Right atrium auricular region (tissue), 2 donors: ENCODE results near the gene CAD. TPM values are rescaled to one million over a fixed set of nuclear protein-coding genes. Genes with fewer than 3 reads are reported as not detected.
"Not testable (repeated sequence)": the region's sequence is repeated elsewhere in the genome, so short reads cannot be mapped to it uniquely, and the experiment has no call there.

ENCODE experiments used
- DNase-seq: peaks from one replicate; pipeline ENCODE4 v3.0.0-alpha.2; 2019; ENCODE audit warnings: low spot score
- H3K27ac ChIP-seq, 2 donors: fragments of 200-600 bp; sonication (generic); 1 replicate in 1 of 2; 2 replicates in 1 of 2; pipeline ENCODE4 v1.5.1; 2016 to 2019
- H3K27me3 ChIP-seq, 2 donors: fragments of 200-600 bp; sonication (generic); one replicate each; pipeline versions ENCODE4 v1.5.1 to v1.6.0; 2017 to 2019
- H3K36me3 ChIP-seq: fragments of 200-600 bp; sonication (generic); one replicate; pipeline ENCODE4 v1.5.1; 2016
- H3K4me1 ChIP-seq, 2 donors: fragments of 200-600 bp; sonication (generic); one replicate each; pipeline versions ENCODE4 v1.5.1 to v1.6.0; 2017 to 2019
- H3K4me3 ChIP-seq, 2 donors: fragments of 200-600 bp; sonication (generic); 1 replicate in 1 of 2; 2 replicates in 1 of 2; pipeline ENCODE4 v1.5.1; 2017 to 2019; ENCODE audit warnings: mild to moderate bottlenecking in 1 of 2, moderate library complexity in 1 of 2
- H3K9me3 ChIP-seq, 2 donors: fragments of 200-600 bp; sonication (generic); one replicate each; pipeline ENCODE4 v1.5.1; 2019
- total RNA-seq, 2 donors: library from RNA; depleted of rRNA; stranded (reverse); fragments of >200 nt; gene quantifications; one replicate each; pipeline ENCODE4 v1.1.0, GENCODE V29; 2016
- TF ChIP-seq, protein P1 (sequence below), 2 donors: fragments of 200-600 bp; sonication (generic); IDR thresholded peaks; one replicate each; pipeline ENCODE4 v1.5.1; 2019; ENCODE audit warnings: antibody characterized with exemption in 2 of 2

CAD gene
- total RNA-seq, 2 donors from 2014 or later = 4.8 to 13.2 TPM

- Histone ChIP-seq H3K27ac (peak overlapping the region; percentile 68 to 72), H3K27me3 (peaks cover 0 to 18% of the 10 kb centered on the region in 2 donors)
- DNase-seq = no peak
Observed at GRCh38 chr2:27264253-27264752, 47.1 kb downstream of the CAD start.

DNA sequence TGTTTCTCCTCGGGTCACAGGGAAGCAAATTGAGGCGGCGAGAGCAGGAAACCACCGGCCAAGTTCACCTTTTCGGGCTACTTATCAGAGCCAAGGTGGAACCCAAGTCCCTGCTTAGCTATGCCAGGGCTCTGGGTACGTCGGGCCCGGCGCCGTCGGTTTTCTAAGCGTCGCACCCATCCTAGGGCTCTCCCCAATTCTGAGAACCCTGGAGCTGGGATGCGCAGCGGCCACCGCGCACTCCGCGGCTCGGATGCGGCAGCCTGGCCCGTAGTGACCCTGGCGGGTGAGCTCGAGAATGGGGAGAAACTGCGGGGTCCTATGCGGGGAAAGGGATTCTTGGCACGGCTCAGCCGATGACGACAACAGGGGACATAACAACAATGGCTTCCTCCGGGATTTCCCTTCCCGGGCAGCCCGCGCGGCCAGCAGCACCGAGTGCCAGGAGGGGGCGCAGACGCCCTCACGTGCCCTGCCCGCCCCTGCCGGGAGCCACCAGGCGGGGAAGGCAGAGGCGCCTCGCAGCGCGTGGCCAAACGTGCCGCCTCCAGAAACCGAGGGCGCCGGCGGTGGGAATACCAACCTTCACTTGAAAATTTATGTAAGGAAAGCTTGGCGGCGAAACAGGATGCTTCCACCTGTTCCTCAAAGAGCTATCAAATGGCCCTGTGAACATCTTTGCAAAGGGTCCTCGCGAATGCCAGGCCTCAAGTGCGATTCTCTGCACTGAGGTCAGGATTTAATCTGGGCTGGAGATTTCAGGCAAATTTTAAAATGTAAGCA, 47.8 kb downstream of the CAD start:
- DNase-seq = no peak
- peak overlapping the region; percentile 68 to 72 for H3K27ac ChIP-seq
- peak overlapping the region; percentile 52 to 57 for H3K4me3 ChIP-seq
- H3K9me3 ChIP-seq = no peaks in the 10 kb centered on the region
- H3K27me3 ChIP-seq = peaks cover 0 to 18% of the 10 kb centered on the region in 2 donors
- no peaks in the 10 kb centered on the region for H3K36me3 ChIP-seq
- H3K4me1 ChIP-seq = peaks cover 0 to 44% of the 10 kb centered on the region in 2 donors
- TF ChIP-seq, protein P1, sequence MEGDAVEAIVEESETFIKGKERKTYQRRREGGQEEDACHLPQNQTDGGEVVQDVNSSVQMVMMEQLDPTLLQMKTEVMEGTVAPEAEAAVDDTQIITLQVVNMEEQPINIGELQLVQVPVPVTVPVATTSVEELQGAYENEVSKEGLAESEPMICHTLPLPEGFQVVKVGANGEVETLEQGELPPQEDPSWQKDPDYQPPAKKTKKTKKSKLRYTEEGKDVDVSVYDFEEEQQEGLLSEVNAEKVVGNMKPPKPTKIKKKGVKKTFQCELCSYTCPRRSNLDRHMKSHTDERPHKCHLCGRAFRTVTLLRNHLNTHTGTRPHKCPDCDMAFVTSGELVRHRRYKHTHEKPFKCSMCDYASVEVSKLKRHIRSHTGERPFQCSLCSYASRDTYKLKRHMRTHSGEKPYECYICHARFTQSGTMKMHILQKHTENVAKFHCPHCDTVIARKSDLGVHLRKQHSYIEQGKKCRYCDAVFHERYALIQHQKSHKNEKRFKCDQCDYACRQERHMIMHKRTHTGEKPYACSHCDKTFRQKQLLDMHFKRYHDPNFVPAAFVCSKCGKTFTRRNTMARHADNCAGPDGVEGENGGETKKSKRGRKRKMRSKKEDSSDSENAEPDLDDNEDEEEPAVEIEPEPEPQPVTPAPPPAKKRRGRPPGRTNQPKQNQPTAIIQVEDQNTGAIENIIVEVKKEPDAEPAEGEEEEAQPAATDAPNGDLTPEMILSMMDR (IDR thresholded peaks at IDR 0.05) = peak; percentile 28 to 65

More at GRCh38 chr2:27264253-27264752, 47.1 kb downstream of the CAD start:
- H3K9me3 ChIP-seq = no peaks in the 10 kb centered on the region
- H3K4me1 ChIP-seq = peaks cover 0 to 44% of the 10 kb centered on the region in 2 donors
- TF ChIP-seq, protein P1 (IDR thresholded peaks at IDR 0.05) = no peak
- peak overlapping the region; percentile 52 to 57 for H3K4me3 ChIP-seq
- no peaks in the 10 kb centered on the region for H3K36me3 ChIP-seq

DNA sequence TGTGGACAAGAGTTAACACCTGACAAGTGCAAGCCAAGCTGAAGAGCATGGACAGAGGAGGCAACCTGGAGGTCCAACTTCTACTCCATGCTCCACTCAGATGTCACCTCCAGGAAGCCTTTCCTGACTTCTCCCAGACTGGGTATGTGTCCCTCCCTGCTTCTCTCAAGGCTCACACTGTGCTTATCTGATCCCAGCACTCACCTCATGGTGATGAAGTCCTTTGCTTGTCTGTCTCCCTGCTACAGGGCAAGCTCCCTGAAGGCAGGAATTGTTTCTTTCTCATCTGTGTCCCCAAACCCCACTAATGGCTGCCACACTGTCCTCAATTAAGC, 48.3 kb downstream of the CAD start:
- no peak overlapping the region for H3K4me3 ChIP-seq
- H3K27me3 ChIP-seq = peaks cover 0 to 18% of the 10 kb centered on the region in 2 donors
- no peaks in the 10 kb centered on the region for H3K9me3 ChIP-seq
- H3K4me1 ChIP-seq = peaks cover 0 to 44% of the 10 kb centered on the region in 2 donors
- H3K36me3 ChIP-seq = no peaks in the 10 kb centered on the region
- peak overlapping the region; percentile 9 to 72 for H3K27ac ChIP-seq
- TF ChIP-seq, protein P1 (IDR thresholded peaks at IDR 0.05) = no peak
- DNase-seq = no peak

GRCh38 chr2:27268296-27268695, 51.1 kb downstream of the CAD start:
- DNase-seq, H3K27me3 ChIP-seq, H3K36me3 ChIP-seq, H3K27ac ChIP-seq, H3K9me3 ChIP-seq, H3K4me3 ChIP-seq: not testable (repeated sequence)
- H3K4me1 ChIP-seq = peaks cover 0 to 43% of the 10 kb centered on the region in 2 donors

DNA sequence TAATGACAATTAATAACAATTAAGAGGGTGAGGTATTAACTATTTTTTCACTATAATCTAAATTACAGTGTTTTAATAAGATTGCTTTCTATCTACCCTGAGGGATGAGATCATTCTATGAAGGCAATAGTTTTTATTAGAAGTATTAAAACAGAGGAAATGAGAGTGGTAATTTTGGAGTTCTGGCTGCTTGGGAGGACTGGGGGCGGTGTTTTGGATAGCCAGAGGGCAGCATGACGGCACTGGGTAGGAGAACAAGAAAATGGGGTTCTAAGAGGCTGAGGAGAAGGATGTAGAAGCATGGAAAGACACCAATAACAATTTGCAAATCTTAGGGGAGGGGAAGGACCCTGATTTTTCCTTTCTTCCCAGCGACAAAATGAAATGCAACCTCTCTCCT, 53.0 kb downstream of the CAD start:
- TF ChIP-seq, protein P1 (IDR thresholded peaks at IDR 0.05) = no peak
- no peak for DNase-seq
- H3K27ac ChIP-seq = no peak overlapping the region
- H3K27me3 ChIP-seq = no peaks in the 10 kb centered on the region
- H3K4me1 ChIP-seq = peaks cover 0 to 30% of the 10 kb centered on the region in 2 donors
- no peak overlapping the region for H3K4me3 ChIP-seq
- H3K36me3 ChIP-seq = no peaks in the 10 kb centered on the region
- no peaks in the 10 kb centered on the region for H3K9me3 ChIP-seq

GRCh38 chr2:27270670-27271069, 53.5 kb downstream of the CAD start:
- Histone ChIP-seq H3K4me3 (no peak overlapping the region), H3K4me1 (peaks cover 0 to 26% of the 10 kb centered on the region in 2 donors), H3K9me3 (no peaks in the 10 kb centered on the region), H3K27me3 (no peaks in the 10 kb centered on the region), H3K27ac (peak overlapping the region; percentile 76 to 78), H3K36me3 (no peaks in the 10 kb centered on the region)
- TF ChIP-seq, protein P1 (IDR thresholded peaks at IDR 0.05) = no peak
- DNase-seq = no peak
